CD4-positive, alpha-beta T cell treated with Interleukin-6 at 100 ng/mL for 8 hours (primary cell): ENCODE data around the gene ULK4.

Experiments used
- DNase-seq: peaks from one replicate; pipeline ENCODE4 v3.0.0-alpha.2; 2020; ENCODE audit warnings: mixed read lengths, low spot score

The ULK4 gene

GRCh38 chr3:41362638-41363559 is 599.0 kb downstream of the ULK4 start:
- DNase-seq = no peak

GRCh38 chr3:41357271-41357670 is 604.6 kb downstream of the ULK4 start:
- DNase-seq = no peak

- no peak for DNase-seq
Measured at GRCh38 chr3:41356775-41357174, 605.1 kb downstream of the ULK4 start.

- no peak for DNase-seq
Measured at GRCh38 chr3:41352510-41352909, 609.4 kb downstream of the ULK4 start.

GRCh38 chr3:41350441-41350840 is 611.5 kb downstream of the ULK4 start:
- DNase-seq = no peak

- no peak for DNase-seq
Measured at GRCh38 chr3:41348401-41348800, 613.5 kb downstream of the ULK4 start.

- DNase-seq = no peak
Measured at GRCh38 chr3:41346698-41347270, 615.1 kb downstream of the ULK4 start.

GRCh38 chr3:41345788-41346187 is 616.1 kb downstream of the ULK4 start:
- no peak for DNase-seq

- no peak for DNase-seq
Measured at GRCh38 chr3:41339758-41340157, 622.1 kb downstream of the ULK4 start.

GRCh38 chr3:41338276-41338675 is 623.6 kb downstream of the ULK4 start:
- no peak for DNase-seq

GRCh38 chr3:41334426-41334825 is 627.5 kb downstream of the ULK4 start:
- no peak for DNase-seq

GRCh38 chr3:41331041-41331440 is 630.9 kb downstream of the ULK4 start:
- DNase-seq = no peak

- DNase-seq = no peak
Measured at GRCh38 chr3:41330465-41330864, 631.4 kb downstream of the ULK4 start.

GRCh38 chr3:41329881-41330280 is 632.0 kb downstream of the ULK4 start:
- no peak for DNase-seq

GRCh38 chr3:41328926-41329325 is 633.0 kb downstream of the ULK4 start:
- no peak for DNase-seq

GRCh38 chr3:41327718-41328117 is 634.2 kb downstream of the ULK4 start:
- no peak for DNase-seq

GRCh38 chr3:41324156-41324475 is 637.8 kb downstream of the ULK4 start:
- no peak for DNase-seq

GRCh38 chr3:41323467-41324155 is 638.3 kb downstream of the ULK4 start:
- DNase-seq = no peak

GRCh38 chr3:41321642-41321980 is 640.3 kb downstream of the ULK4 start:
- DNase-seq = no peak

- no peak for DNase-seq
Measured at GRCh38 chr3:41320953-41321641, 640.8 kb downstream of the ULK4 start.

GRCh38 chr3:41318520-41318919 is 643.4 kb downstream of the ULK4 start:
- no peak for DNase-seq

- no peak for DNase-seq
Measured at GRCh38 chr3:41317718-41318117, 644.2 kb downstream of the ULK4 start.

GRCh38 chr3:41317298-41317697 is 644.6 kb downstream of the ULK4 start:
- no peak for DNase-seq
